ENCODE data around the gene GPC6.

GPC6 gene

DNA sequence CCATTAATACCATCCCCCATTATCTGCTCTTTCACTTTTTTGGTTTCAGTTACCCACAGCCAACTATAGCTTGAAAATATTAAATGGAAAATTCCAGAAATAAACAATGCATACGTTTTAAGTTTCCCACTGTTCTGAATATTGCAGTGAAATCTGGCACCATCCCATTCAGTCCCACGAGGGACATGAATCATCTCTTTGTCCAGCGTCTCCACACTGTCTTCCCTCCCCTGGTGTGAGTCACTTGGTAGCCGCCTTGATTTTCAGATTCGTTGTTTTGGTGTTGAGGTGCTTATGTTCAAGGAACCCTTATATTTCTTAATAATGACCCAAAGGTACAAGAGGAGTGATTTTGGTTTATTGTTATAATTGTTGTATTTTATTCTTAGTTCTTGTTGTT, 1006.8 kb downstream of the GPC6 start:
- TF ChIP-seq, protein P1, sequence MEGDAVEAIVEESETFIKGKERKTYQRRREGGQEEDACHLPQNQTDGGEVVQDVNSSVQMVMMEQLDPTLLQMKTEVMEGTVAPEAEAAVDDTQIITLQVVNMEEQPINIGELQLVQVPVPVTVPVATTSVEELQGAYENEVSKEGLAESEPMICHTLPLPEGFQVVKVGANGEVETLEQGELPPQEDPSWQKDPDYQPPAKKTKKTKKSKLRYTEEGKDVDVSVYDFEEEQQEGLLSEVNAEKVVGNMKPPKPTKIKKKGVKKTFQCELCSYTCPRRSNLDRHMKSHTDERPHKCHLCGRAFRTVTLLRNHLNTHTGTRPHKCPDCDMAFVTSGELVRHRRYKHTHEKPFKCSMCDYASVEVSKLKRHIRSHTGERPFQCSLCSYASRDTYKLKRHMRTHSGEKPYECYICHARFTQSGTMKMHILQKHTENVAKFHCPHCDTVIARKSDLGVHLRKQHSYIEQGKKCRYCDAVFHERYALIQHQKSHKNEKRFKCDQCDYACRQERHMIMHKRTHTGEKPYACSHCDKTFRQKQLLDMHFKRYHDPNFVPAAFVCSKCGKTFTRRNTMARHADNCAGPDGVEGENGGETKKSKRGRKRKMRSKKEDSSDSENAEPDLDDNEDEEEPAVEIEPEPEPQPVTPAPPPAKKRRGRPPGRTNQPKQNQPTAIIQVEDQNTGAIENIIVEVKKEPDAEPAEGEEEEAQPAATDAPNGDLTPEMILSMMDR (IDR thresholded peaks at IDR 0.05; ENCODE audit: low read depth, low read length, missing control alignments) = no peak
- DNase-seq (ENCODE audit: low read depth) = no peak
- H3K4me3 ChIP-seq (ENCODE audit: low read depth, low read length) = no peak overlapping the region

DNA sequence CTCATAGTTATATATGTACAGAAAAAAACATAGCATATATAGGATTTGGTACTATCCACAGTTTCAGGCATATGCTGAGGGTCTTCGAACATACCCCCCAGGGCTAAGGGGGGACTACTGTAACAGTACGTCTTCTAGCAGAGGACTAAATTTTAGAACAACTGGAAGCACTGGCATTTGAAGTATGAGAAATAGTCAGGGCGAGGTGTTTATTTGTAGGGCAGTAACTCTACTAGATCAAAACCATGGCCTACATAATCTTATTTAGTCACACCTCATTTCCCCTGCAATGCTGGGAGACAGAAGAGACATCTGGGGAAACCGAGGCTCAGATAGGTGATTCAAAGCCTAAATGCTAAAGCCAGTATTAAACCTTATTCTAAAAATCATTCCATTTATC, 1007.2 kb downstream of the GPC6 start:
- no peak for DNase-seq (ENCODE audit: low read depth)
- no peak overlapping the region for H3K4me3 ChIP-seq (ENCODE audit: low read depth, low read length)
- TF ChIP-seq, protein P1 (IDR thresholded peaks at IDR 0.05; ENCODE audit: low read depth, low read length, missing control alignments) = no peak

DNA sequence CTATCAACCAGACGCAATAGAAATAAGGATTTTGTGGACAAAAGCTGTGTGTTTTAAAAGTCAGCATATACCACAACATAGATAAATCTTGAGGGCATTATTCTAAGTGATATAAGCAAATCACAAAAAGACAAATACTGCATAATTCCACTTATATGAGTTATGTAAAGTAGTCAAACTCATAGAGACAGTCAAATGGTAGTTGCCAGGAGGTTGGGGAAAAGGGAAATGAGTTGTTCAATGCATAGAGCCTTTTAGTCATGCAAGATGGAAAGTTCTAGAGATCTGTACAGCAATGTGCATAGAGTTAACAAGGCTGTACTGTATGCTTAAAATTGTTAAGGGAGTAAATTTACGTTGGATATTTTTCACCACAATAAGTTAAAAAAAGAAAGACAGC, 1008.1 kb downstream of the GPC6 start:
- TF ChIP-seq, protein P1 (IDR thresholded peaks at IDR 0.05; ENCODE audit: low read depth, low read length, missing control alignments) = no peak
- H3K4me3 ChIP-seq (ENCODE audit: low read depth, low read length) = no peak overlapping the region
- DNase-seq (ENCODE audit: low read depth) = no peak

DNA sequence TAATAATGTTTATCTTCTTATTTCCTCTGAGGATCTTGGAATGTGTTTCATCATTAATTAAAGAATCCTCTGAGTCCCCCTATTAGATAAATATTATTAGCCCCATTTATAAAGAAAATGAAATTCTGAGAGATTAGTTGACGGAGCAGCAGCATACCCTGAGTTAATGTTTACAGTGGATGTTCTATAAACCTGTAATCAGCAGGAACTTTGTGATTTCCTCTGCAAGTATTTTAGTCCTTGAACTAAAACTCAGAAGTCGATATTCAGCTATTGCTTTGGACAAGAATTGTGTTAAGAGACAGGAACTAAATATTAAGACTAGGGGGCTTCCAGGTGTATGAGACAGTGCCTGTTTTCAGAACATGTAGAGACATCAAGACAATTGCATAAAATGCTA, 1009.5 kb downstream of the GPC6 start:
- TF ChIP-seq, protein P1 (IDR thresholded peaks at IDR 0.05; ENCODE audit: low read depth, low read length, missing control alignments) = no peak
- H3K4me3 ChIP-seq (ENCODE audit: low read depth, low read length) = no peak overlapping the region
- DNase-seq (ENCODE audit: low read depth) = no peak

DNA sequence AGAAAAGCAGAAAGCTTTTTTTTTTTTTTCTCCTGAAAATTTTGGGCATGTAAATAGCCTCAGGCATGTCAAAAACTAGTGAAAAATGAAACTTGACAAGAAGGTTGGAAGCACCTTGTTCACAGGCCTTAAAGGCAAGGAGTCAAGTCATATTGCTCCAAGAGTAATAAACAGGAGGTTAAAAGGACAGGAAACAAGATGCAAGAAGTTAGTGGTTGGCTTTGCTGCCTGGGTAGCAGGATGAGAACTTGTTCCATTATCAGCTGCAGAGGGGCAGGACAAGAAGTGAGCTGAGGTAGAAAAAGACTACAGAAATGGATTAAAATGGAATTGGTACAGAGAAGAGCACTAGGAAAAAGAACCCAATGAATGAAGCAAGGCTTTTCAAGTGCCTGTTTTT, 1010.3 kb downstream of the GPC6 start:
- TF ChIP-seq, protein P1 (IDR thresholded peaks at IDR 0.05; ENCODE audit: low read depth, low read length, missing control alignments) = no peak
- no peak for DNase-seq (ENCODE audit: low read depth)
- no peak overlapping the region for H3K4me3 ChIP-seq (ENCODE audit: low read depth, low read length)

DNA sequence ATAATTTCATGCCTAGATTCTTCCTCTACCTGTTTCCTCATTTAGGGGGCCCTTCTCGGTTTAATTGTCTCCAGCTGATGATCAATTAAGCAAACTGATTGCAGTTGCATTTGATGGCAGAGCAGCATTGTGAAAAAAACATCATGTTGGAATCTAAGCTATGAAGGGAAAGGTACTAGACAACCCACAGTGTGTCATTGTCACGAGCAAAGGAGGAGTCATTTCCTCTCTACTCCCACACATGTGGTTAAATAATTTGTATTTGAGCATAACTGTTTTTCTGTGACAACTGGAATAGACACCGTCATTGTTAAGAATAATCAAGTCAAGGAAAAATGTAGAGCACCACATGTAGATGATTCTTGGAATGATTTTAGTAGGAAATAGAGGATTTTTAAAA, 1012.5 kb downstream of the GPC6 start:
- TF ChIP-seq, protein P1 (IDR thresholded peaks at IDR 0.05; ENCODE audit: low read depth, low read length, missing control alignments) = no peak
- H3K4me3 ChIP-seq (ENCODE audit: low read depth, low read length) = no peak overlapping the region
- no peak for DNase-seq (ENCODE audit: low read depth)

DNA sequence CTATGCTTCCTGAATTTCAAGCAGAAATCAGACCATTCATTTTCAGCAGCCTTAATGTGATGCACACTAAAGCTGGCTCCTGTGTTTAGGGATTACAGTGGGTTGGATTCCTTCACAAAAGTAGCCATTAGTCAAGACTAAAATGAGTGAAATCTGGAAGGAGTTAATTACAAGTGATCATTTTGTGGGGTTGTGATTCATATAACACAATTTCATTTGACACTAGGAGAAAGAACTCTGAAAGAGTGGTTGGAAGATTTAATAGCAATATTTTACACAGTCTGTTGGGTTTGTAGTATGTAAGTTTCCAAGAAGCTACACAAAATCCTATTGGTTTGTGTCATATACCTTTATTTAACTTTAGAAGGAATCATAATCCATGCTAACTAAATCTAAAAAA, 1015.9 kb downstream of the GPC6 start:
- H3K4me3 ChIP-seq (ENCODE audit: low read depth, low read length) = no peak overlapping the region
- no peak for DNase-seq (ENCODE audit: low read depth)
- TF ChIP-seq, protein P1 (IDR thresholded peaks at IDR 0.05; ENCODE audit: low read depth, low read length, missing control alignments) = no peak

Data from GM12864 (cell line).